Nephron (organoid): Measurements from ENCODE around the gene C1QL1.

Experiments used
- H3K27ac Mint-ChIP-seq, 3 experiments: 2 replicates each; pipeline ENCODE4 v1.8.0; 2020; ENCODE audit warnings: mixed read lengths in 3 of 3, mild to moderate bottlenecking in 2 of 3, moderate library complexity in 1 of 3
- H3K27me3 Mint-ChIP-seq: 2 replicates; pipeline ENCODE4 v1.8.0; 2021; ENCODE audit warnings: low read depth, mild to moderate bottlenecking, moderate library complexity, mixed read lengths
- H3K36me3 Mint-ChIP-seq: 2 replicates; pipeline ENCODE4 v1.8.0; 2020; ENCODE audit warnings: low read depth, mixed read lengths
- H3K4me1 Mint-ChIP-seq: 2 replicates; pipeline ENCODE4 v1.8.0; 2020; ENCODE audit warnings: mixed read lengths
- H3K4me3 Mint-ChIP-seq, 3 experiments: 2 replicates each; pipeline ENCODE4 v1.8.0; 2020; ENCODE audit warnings: mild to moderate bottlenecking in 3 of 3, mixed read lengths in 3 of 3, moderate library complexity in 2 of 3
- H3K9me3 Mint-ChIP-seq: 2 replicates; pipeline ENCODE4 v1.8.0; 2020; ENCODE audit warnings: mixed read lengths
- TF ChIP-seq, protein P1 (sequence below), 3 experiments: fragments of 200-600 bp; sonication (generic); IDR thresholded peaks; one replicate each; pipeline ENCODE4 v1.5.0; 2021; ENCODE audit warnings: antibody characterized with exemption in 3 of 3; ENCODE audit not compliant: unreplicated experiment in 3 of 3

The C1QL1 gene

DNA sequence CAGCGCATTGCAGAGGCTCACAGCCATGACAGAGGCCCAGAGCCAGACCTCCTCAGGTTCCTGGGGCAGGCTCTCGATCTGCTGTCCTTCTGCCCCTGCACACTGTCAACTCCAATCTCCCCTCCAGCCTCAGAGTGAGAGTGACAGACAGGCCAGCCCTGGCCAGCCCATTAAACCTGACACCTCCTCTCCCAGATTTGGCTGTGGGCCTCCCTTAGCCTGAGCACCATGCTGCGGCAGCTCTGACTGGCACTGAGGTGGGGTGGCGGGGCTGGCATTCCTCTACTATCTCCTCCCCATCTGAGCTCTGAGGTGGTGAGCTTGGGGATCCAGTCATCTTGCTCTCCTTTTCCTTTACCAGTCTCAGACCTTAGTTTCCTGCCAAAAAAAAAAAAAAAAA, 15.5 kb upstream of the C1QL1 start:
- no peak overlapping the region for H3K4me3 Mint-ChIP-seq
- peaks cover 4% of the 10 kb centered on the region for H3K27me3 Mint-ChIP-seq
- no peaks in the 10 kb centered on the region for H3K9me3 Mint-ChIP-seq
- TF ChIP-seq, protein P1, sequence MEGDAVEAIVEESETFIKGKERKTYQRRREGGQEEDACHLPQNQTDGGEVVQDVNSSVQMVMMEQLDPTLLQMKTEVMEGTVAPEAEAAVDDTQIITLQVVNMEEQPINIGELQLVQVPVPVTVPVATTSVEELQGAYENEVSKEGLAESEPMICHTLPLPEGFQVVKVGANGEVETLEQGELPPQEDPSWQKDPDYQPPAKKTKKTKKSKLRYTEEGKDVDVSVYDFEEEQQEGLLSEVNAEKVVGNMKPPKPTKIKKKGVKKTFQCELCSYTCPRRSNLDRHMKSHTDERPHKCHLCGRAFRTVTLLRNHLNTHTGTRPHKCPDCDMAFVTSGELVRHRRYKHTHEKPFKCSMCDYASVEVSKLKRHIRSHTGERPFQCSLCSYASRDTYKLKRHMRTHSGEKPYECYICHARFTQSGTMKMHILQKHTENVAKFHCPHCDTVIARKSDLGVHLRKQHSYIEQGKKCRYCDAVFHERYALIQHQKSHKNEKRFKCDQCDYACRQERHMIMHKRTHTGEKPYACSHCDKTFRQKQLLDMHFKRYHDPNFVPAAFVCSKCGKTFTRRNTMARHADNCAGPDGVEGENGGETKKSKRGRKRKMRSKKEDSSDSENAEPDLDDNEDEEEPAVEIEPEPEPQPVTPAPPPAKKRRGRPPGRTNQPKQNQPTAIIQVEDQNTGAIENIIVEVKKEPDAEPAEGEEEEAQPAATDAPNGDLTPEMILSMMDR (IDR thresholded peaks at IDR 0.05; ENCODE audit: unreplicated experiment in 3 of 3) = no peak
- H3K27ac Mint-ChIP-seq = no peak overlapping the region
- H3K4me1 Mint-ChIP-seq = peaks cover 40% of the 10 kb centered on the region
- no peaks in the 10 kb centered on the region for H3K36me3 Mint-ChIP-seq

DNA sequence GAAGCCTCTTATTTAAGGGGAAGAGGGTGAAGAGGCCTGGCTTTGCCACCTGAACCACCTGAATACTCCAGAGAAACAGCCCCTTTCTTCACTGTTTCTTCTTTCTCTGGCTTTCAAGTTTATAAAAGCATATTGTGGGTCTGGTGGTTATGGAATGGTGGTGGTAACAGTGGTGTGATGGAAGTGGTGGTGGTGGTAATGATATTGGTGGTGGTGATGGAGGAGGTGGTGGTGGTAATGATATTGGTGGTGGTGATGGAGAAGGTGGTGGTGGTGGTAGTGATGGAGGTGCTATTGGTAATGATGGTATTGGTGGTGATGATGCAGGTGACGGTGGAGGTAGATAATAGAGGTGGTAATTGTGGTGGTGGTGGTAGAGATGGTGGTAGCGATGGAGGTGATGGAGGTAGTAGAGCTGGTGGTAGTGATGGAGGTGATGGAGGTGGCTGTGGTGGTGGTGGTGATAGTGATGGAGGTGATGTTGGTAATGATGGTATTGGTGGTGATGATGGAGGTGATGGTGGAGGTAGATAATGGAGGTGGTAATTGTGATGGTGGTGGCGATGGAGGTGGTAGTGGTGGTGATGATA, 14.1 kb upstream of the C1QL1 start:
- TF ChIP-seq, protein P1 (IDR thresholded peaks at IDR 0.05; ENCODE audit: unreplicated experiment in 3 of 3) = no peak
- Mint-ChIP-seq H3K4me1 (peaks cover 47% of the 10 kb centered on the region), H3K27me3 (peaks cover 3% of the 10 kb centered on the region), H3K4me3 (no peak overlapping the region), H3K9me3 (no peaks in the 10 kb centered on the region), H3K36me3 (no peaks in the 10 kb centered on the region), H3K27ac (peak overlapping the region in 2 of 3 experiments; percentile 0 to 1)

DNA sequence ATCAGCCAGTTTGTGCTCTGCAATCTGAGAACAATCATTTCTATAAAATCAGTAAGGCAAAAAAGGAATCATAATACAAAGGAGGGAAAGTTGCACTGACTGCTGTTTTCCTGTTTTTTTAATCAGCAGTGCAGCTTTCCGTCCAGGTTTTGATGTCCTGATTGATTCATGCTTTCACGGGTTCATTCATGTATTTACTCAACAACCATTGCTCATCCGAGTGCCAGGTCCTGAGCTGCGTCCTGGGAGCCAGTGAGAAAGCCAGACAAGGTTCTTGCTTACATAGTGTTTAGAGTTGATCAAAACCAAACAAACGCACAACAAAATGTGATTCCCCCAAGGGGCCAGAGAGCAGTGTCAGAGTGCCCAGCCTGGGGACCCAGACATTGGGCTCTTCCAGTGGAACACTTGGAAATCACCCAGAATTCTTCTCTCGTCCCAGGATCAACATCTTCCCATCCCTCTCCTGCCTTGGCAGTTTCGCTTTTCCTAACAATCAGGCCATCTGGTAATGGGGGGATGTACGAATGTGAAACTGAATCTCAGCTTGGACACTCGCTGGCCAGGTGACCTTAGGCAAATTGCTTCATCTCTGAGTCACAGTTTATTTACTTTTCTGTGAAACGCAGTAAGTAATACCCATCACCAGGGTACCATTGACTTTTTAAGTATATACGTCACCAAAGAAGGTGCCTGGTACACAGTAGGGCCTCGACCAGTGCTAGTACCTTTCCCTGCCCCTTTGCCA, 13.3 kb upstream of the C1QL1 start:
- Mint-ChIP-seq H3K9me3 (no peaks in the 10 kb centered on the region), H3K27me3 (peaks cover 10% of the 10 kb centered on the region), H3K36me3 (no peaks in the 10 kb centered on the region), H3K4me1 (peaks cover 52% of the 10 kb centered on the region), H3K4me3 (peak overlapping the region in 1 of 3 experiments; percentile 7), H3K27ac (peak overlapping the region; percentile 4 to 68 (median 39))
- TF ChIP-seq, protein P1 (IDR thresholded peaks at IDR 0.05; ENCODE audit: unreplicated experiment in 3 of 3) = no peak

DNA sequence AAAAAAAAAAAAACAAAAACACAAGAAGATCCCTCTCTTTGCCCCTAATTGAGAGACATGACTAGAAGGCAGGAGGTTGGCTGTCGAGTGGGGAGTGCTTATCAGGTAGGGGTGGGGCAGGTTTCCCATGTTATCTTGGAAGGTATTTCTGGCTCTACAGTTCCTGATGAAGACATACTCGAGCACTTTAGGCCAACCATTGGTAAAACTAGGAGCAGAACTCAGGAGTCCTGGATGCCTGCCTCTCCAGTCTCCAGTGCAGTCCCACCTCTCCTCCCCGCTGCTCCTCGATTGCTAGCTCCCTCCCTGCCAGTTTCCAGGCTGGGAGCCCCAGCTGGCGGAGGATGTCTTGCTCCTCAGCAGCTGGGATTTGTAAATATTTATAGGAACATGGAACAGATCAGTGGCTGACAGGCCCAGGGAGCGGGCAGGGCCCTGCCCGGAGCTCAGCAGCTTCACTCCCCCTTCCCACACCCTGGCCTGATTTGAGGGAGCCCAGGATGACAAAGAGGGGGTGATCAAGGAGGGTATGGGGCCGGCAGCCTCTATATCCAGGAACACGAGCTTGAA, 11.4 kb upstream of the C1QL1 start:
- Mint-ChIP-seq H3K27me3 (peaks cover 21% of the 10 kb centered on the region), H3K9me3 (no peaks in the 10 kb centered on the region), H3K4me3 (peak overlapping the region; percentile 37 to 51 (median 47)), H3K27ac (peak overlapping the region; percentile 32 to 64 (median 62)), H3K4me1 (peaks cover 52% of the 10 kb centered on the region), H3K36me3 (no peaks in the 10 kb centered on the region)
- TF ChIP-seq, protein P1 (IDR thresholded peaks at IDR 0.05; ENCODE audit: unreplicated experiment in 3 of 3) = no peak

DNA sequence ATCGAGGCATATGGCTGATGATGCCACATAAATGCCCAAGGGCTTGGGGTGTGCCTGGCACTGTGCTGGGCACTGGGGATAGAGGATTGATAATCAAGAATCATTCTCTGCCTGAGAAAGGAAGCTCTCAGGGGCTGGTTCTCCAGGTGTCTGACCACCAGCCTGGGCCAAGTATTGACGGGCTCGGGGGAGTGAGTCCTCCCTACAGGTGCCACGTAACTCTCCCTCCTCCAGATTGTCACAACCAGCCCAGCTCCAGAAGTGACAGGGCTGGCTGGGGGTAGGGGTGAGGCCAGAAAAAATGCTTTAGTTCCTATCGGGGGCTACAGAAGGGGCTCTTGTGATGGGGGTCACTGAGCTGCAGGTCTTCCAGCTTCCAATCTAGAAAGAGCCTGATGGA, 10.7 kb upstream of the C1QL1 start:
- H3K9me3 Mint-ChIP-seq = no peaks in the 10 kb centered on the region
- peaks cover 52% of the 10 kb centered on the region for H3K4me1 Mint-ChIP-seq
- H3K27ac Mint-ChIP-seq = peak overlapping the region; percentile 32 to 64 (median 62)
- peak overlapping the region in 2 of 3 experiments; percentile 22 to 37 for H3K4me3 Mint-ChIP-seq
- peaks cover 21% of the 10 kb centered on the region for H3K27me3 Mint-ChIP-seq
- H3K36me3 Mint-ChIP-seq = no peaks in the 10 kb centered on the region
- TF ChIP-seq, protein P1 (IDR thresholded peaks at IDR 0.05; ENCODE audit: unreplicated experiment in 3 of 3) = no peak
